GM19463 (cell line): Measurements from ENCODE around the gene FAM114A2.

ENCODE experiments used
- ATAC-seq: cut with Tn5 transposase; IDR thresholded peaks from one replicate; pipeline ENCODE4 v1.9.1; 2021; ENCODE audit warnings: mild to moderate bottlenecking, moderate library complexity; ENCODE audit not compliant: unreplicated experiment

FAM114A2 gene

DNA sequence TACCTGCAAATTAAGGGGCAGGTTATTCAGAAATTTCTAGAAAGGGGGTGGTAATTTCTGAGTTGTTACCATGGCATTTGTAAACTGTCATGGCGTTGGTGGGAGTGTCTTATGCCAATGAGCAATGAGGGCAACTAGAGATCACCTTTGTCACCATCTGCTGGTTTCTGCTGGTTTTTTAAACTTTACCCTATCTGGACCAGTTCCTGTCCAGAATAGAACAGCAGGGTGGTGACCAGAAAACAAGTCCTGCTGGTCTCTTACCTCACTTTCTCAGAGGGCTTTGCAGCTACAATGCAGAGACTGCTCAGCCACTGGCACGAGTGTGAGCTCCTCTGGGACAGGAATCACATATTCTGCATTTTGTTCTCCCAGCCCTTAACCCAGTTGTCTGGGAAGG, 51.4 kb downstream of the FAM114A2 start:
- ATAC-seq = no peak

DNA sequence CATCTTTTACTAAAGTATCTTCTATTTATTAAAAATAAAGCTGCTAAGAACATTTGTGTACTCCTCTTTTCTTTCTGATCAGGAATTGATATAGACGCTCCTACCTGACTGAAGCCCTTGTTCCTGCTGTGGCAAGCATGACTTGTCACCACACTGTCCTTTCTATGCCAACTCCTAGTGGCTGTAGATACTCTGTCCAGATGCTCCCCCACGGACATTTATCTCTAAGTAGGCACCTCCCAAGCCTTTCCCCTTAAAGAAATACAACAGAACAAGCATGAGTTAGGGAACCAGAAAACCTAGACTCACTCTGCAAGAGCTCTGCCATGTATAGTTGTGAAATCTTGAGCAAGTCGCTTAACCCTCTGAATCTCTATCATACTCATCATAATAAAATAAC, 53.2 kb downstream of the FAM114A2 start:
- ATAC-seq = no peak

GRCh38 chr5:153983885-153984284, 54.8 kb downstream of the FAM114A2 start:
- no peak for ATAC-seq

GRCh38 chr5:153981905-153982605, 56.7 kb downstream of the FAM114A2 start:
- ATAC-seq = no peak

DNA sequence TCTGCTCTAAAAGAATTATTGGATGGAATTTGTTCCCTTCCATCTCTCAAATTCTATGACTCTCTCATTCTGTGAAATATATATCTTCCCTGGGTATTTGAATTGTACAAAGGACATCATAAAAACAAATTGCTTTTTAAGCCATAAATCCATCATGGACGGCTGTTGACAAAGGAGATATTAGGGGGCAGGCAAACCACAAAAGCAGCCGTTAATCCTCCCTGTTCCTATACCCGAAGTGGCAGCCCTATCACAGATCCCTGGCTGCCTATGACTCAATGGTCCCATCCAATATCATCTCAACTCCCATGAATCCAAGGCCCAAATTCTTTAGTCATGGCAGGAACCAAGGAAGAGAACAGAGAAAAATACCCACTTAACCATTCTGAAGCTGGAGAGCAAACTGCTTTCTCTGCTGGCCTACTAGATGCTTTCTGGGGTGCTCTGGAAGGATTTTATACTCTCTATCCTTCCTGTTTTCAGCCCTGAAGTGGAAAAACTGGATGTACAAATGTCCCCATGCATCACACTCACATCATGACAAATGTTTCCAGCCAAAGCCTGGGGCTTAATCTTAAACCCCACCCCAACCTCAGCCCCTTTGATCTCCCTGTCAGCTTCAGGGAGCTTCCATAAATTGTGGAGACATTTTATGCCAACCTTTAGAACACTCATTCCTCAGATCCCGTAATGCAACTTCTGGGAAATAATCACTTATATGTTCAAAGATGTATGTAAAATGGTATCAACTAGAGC, 59.5 kb downstream of the FAM114A2 start:
- ATAC-seq = no peak

- ATAC-seq = peak; percentile 23
Measured at GRCh38 chr5:153974813-153975163, 63.9 kb downstream of the FAM114A2 start.

- ATAC-seq = peak; percentile 45
Measured at GRCh38 chr5:153974131-153974812, 64.4 kb downstream of the FAM114A2 start.

DNA sequence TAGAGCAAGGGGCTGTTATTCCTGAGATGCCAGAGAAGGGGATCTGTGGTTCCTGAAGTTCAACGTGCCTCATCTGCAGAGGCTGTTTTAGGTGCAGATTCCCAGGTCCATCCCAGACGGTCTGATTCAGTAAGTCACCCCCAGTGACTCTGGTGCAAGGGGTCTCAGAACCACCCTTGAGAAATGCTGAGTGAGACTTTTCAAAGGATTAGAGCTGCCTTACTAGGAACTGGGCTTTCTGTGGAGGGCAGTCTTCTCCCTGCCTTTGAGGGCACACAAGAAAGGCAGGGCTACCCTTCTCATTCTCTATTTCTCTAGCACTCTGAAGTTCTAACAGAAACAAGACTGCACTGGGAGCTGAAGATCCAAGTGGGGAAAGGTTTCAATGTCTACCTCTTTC, 66.5 kb downstream of the FAM114A2 start:
- ATAC-seq = no peak

- ATAC-seq = no peak
Measured at GRCh38 chr5:153970496-153970895, 68.2 kb downstream of the FAM114A2 start.

- ATAC-seq = no peak
Measured at GRCh38 chr5:153969563-153969895, 69.2 kb downstream of the FAM114A2 start.

DNA sequence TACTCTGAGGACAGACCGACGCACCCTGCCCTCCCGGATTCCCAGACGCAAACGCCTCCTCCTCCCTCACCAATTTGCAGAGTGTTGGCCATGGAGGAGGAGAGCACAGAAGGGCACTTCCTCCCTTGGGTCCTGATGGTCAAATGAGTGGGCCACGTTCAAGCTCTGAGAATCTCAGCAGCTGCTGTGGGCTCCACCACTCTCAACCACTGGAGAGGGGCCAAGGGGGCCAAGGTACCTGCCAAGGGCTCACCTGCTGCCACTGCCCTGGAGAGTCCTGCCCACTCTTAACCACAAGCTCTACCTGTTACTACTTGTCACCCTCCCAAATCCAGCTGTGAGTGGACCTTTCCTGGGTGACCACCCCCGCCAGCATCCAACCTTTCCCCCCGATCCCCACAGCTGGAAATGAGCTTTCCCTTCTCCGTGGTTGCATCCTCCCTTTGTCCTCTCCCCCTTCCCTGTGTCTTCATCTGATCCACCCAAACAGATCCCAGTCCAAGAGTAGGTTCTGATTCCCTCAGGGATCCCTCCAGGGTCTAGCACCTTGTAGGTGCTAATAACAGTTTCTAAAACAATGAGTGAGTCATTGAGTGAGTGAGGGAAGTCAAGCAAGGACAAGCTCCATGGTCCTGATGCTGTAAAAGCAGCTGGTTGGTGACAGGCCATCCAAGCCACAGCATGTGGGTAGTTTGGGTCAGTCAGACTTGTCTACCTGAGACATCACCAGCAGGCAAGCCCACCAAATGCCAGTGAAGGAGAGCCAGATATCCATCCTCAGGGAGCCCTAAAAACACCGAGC, 69.7 kb downstream of the FAM114A2 start:
- ATAC-seq = no peak

DNA sequence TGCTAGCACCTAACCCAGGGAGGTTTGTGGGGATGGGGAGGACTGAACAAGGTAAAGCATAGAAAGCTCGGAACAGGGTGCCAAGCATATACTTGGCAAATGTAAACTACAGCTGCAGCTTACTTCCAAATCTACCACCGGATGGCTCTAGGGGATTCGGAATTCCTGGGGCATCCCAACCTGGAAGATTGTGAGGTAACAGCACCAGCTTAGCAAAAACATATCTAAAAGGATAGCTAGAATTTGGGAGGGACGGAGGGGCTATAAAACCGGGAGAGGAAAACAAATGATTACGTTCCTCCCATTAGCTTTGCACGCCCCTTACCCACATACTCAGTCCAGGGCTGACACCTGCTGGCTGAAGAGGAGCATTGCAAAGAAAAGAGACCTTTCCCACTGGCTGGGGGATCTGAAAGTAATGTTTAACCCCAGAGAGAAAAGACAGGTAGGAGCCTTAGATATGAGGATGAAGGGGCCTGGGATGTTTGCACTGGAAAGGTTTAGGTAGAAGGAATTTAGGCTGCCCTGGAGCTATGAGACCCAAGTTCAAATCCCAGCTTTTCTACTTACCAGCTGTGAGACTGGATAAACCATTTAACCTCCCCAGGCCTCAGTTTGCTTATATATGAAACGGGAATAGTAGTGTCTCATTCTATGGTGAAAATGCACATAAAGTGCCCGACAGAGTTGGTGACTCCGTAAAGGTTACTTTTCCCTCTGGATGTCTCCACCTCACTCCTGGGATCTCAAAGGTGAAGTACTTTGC, 73.6 kb downstream of the FAM114A2 start:
- peak; percentile 74 for ATAC-seq

GRCh38 chr5:153964191-153964879, 74.4 kb downstream of the FAM114A2 start:
- ATAC-seq = no peak

DNA sequence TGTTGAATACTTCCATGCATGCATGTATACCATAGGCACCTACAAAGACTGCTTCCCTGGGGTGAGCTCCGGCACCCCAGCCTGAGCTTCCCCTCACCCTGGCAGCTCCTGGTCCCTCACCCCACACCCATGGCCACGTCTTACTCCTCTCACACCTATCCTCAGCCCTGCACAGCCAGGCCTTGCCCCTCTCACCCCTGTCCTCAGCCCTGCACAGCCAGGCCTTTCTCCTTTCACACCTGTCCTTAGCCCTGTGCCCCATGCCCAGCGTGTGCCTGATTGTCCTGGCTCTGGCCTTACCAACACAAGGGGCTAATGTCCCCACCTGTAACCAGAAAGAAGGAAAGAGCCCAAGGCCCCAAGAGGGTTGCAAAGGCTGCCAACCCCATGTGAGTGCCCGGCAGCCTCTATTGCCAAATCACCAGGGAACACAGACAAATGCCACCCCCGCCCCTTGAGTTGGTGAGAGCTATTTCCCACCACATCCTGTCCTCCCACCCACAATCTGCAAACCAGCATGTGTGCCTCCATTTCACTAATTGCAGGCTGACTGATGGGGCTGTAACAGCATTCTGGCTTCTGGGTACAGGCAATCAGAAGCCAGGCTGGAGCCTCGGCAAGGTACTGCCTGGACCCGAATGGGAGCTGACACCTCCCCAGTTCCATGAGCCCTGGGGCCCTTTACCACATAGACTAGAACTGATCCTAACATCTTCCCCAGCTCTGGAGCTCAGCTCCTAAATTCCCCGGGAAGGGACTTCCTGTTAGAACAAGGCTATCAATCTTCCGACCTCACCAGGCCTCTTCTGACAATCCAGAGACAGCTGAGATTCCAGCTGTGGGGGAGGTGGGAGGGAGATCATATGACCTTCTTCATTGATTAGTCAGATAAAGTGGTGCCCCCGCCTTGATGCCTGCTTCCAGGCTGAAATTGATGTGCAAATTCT, 78.2 kb downstream of the FAM114A2 start:
- no peak for ATAC-seq

DNA sequence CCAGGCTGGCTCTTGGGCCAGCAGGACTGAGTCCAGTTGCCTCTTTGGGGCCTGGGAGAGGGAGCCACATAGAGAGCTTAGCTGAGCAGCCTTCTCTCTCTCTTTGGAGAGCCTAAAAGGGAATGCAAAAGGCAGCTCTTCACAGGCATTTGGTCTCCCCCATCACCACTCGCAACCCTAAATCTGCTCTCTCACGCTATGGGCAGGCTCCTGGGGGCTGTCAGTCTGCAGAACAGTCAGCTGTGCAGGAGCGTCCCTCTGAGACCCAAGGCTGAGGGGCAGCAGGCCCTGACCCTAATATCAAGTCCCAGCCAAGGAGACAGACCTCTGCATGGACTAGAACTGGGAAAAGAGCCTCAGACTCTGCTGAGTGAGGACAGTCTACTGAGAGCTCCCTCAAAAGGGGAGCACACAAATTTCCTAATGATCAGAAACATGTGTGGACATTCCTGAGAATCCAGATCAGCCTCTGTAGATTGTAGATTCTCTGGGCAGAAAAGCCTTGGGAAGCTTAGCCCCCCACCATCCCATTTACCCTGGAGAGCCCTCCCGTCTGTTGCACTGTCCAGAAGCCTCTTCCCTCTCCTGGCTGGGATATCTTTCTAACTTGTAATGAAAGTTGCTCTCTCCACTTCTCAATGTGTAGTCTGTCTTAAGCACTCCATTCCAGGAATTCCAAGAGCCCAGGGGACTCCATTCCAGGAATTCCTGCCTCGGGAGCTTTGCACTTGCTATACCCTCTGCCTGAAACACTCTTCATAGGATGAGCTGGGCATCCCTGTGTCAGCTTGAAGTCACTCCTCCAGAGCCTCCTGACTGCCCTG, 79.4 kb downstream of the FAM114A2 start:
- no peak for ATAC-seq

DNA sequence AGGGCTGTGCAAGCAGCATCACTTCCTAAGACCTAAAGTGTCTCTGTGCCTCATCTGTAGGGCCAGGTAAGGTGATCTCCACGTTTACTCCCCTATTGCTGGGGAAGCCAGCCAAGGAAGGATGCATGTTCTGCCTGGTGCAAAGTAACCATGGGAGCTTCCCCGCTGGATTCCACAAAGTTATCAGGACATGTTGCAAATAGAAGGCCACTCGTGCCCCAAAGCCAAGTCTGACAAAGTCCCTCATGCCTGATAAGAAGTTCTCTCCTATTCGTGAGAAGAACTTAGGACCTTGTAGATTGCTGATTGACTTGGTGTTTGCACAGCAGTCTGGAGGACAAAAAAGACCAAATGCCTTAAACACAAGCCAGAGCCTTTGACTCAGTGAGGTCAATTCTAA, 81.5 kb downstream of the FAM114A2 start:
- no peak for ATAC-seq

DNA sequence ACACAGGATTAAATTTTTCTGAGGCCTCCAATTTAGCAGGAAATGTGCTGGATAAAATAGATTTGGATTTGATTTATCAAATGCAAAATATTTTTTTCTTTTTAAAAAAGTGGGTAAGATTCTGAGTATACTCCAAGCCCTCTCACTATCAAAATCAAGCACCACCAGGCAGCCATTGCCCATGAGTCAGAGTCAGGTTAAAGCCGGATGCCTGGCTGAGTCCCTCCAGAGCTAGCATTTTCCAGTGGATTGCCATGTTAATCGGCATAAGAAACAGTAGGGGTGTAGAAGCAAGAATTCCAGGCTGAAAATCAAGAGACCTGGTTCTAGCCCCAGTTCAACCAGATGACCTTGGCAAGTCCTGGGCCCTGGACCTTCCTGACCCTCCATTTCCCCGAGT, 85.3 kb downstream of the FAM114A2 start:
- ATAC-seq = no peak

GRCh38 chr5:153952893-153953292, 85.8 kb downstream of the FAM114A2 start:
- ATAC-seq = no peak
